Activated T-helper 17 cell treated with anti-CD3 and anti-CD28 coated beads, Interleukin-2, amount 50 U/mL, for 72 hours (primary cell): ENCODE measurements around the gene GUCD1. TPM values are rescaled to one million over a fixed set of nuclear protein-coding genes. Genes with fewer than 3 reads are reported as not detected.
"Not testable (repeated sequence)": the region's sequence is repeated elsewhere in the genome, so short reads cannot be mapped to it uniquely, and the experiment has no call there.

Experiments
- ATAC-seq: fragments of 150-1000 bp; cut with Tn5 transposase; replicated peaks from 2 replicates; pipeline ENCODE4 v1.10.0; 2021; ENCODE audit warnings: mild to moderate bottlenecking, moderate library complexity
- H3K27ac Mint-ChIP-seq: one replicate; pipeline ENCODE4 v1.8.0; 2022; ENCODE audit warnings: mixed read lengths
- H3K27me3 Mint-ChIP-seq: one replicate; pipeline ENCODE4 v1.8.0; 2022; ENCODE audit warnings: mixed read lengths
- H3K36me3 Mint-ChIP-seq: one replicate; pipeline ENCODE4 v1.8.0; 2022; ENCODE audit warnings: low read depth, mild to moderate bottlenecking, mixed read lengths
- H3K4me1 Mint-ChIP-seq: one replicate; pipeline ENCODE4 v1.8.0; 2022; ENCODE audit warnings: mixed read lengths
- H3K4me3 Mint-ChIP-seq: one replicate; pipeline ENCODE4 v1.8.0; 2022; ENCODE audit warnings: mild to moderate bottlenecking, mixed read lengths
- H3K9me3 Mint-ChIP-seq: one replicate; pipeline ENCODE4 v1.8.0; 2022; ENCODE audit warnings: mixed read lengths
- total RNA-seq, 2 donors: library from RNA; stranded (reverse); gene quantifications; one replicate each; pipeline ENCODE4 v1.2.3, GENCODE V29; 2022

The GUCD1 gene
- total RNA-seq, 2 donors from 2014 or later, result 90.4 to 158 TPM

DNA sequence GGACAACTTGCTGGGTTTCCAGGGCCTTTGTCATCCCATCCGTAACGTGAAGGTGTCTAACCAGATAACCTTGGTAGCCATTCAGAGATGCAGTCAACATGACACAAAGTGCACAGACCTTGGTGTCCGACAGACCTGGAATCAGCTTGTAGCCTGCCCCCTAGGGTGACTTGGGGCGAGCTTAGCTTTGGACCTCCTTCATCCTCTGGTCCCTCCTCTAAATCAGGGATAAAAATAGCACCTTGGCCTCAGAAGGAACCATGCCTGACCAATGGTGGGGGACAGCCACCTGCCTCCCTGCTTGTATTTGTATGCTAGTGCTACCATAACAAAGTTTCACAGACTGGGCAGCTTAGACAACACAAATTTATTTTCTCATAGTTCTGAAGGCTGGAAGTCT is 4.5 kb upstream of the GUCD1 start:
- H3K4me3 Mint-ChIP-seq, result no peak overlapping the region
- ATAC-seq, result no peak
- H3K27me3 Mint-ChIP-seq, result no peaks in the 10 kb centered on the region
- peaks cover 96% of the 10 kb centered on the region for H3K36me3 Mint-ChIP-seq
- H3K9me3 Mint-ChIP-seq, result no peaks in the 10 kb centered on the region
- peaks cover 28% of the 10 kb centered on the region for H3K4me1 Mint-ChIP-seq
- peak overlapping the region; percentile 4 for H3K27ac Mint-ChIP-seq

- Mint-ChIP-seq H3K4me1 (peaks cover 43% of the 10 kb centered on the region), H3K9me3 (no peaks in the 10 kb centered on the region)
Observed at GRCh38 chr22:24555165-24556039, 464 bp upstream of the GUCD1 start, which contains the start of gene SNRPD3. Gene SNRPD3 (plus strand): TSS chr22:24555999. CDS start chr22:24557675, 1,676 bp downstream.

DNA sequence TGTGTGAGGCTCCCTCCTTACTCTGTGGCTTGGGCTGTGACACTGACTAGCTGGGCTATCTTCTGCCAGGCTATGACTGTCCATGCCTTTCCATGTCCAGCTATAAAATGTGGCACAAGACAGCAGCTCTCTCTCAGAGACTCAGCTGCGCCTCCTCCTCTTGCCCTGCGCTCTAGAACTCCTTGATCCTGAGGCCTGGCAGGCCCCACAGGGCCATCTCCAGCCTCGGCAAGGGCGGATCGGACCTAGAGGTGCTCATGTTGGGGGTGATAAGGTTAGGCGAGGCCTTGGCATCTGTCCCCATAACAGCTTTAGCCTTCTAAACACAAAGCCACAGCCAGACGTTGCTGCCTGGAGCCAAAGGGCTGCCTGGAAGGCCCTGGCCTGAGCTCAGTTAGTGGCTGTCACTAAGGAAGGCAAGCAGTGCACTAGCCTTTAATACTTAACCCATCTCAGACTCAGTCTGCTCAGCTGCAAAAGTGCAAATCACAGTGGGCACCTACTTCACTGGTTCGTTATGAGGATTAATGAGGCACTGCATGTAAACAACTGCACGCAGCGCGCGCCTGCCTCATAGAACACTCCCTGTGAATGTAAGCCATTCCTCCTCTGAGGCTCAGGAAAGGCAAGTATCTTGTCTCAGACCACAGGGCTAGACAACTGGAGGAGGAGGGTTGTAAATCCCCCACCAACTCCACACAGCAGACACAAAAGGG is 1.2 kb downstream of the GUCD1 start:
- Mint-ChIP-seq H3K4me3 (peak overlapping the region; percentile 95), H3K4me1 (peaks cover 43% of the 10 kb centered on the region), H3K36me3 (peaks cover 85% of the 10 kb centered on the region), H3K27ac (peak overlapping the region; percentile 91), H3K9me3 (no peaks in the 10 kb centered on the region), H3K27me3 (no peaks in the 10 kb centered on the region)
- no peak for ATAC-seq

More at GRCh38 chr22:24555165-24556039, 464 bp upstream of the GUCD1 start, which contains the start of gene SNRPD3:
- H3K27ac Mint-ChIP-seq, result peak within 1 kb of the TSS; percentile 95
- H3K27me3 Mint-ChIP-seq, result no peaks in the 10 kb centered on the region
- peaks cover 89% of the 10 kb centered on the region for H3K36me3 Mint-ChIP-seq
- H3K4me3 Mint-ChIP-seq, result peak within 1 kb of the TSS; percentile 95
- peak; percentile 90 for ATAC-seq

- Mint-ChIP-seq H3K4me1 (peaks cover 32% of the 10 kb centered on the region), H3K27ac (peak overlapping the region; percentile 91), H3K4me3 (peak overlapping the region; percentile 95), H3K36me3 (peaks cover 85% of the 10 kb centered on the region)
- not testable (repeated sequence) for ATAC-seq, H3K9me3 Mint-ChIP-seq, H3K27me3 Mint-ChIP-seq
Observed at GRCh38 chr22:24552503-24553286, 2.2 kb downstream of the GUCD1 start.

GRCh38 chr22:24550902-24551435 is 4.0 kb downstream of the GUCD1 start:
- no peaks in the 10 kb centered on the region for H3K27me3 Mint-ChIP-seq
- H3K4me3 Mint-ChIP-seq, result no peak overlapping the region
- peaks cover 85% of the 10 kb centered on the region for H3K36me3 Mint-ChIP-seq

GRCh38 chr22:24550028-24550901 is 4.7 kb downstream of the GUCD1 start:
- Mint-ChIP-seq H3K27me3 (no peaks in the 10 kb centered on the region), H3K4me1 (peaks cover 26% of the 10 kb centered on the region), H3K4me3 (no peak overlapping the region), H3K9me3 (no peaks in the 10 kb centered on the region), H3K27ac (peak overlapping the region; percentile 28), H3K36me3 (peaks cover 85% of the 10 kb centered on the region)
- ATAC-seq, result no peak

More at GRCh38 chr22:24550902-24551435, 4.0 kb downstream of the GUCD1 start:
- Mint-ChIP-seq H3K27ac (peak overlapping the region; percentile 28), H3K4me1 (peaks cover 26% of the 10 kb centered on the region), H3K9me3 (no peaks in the 10 kb centered on the region)
- ATAC-seq, result no peak

- H3K27ac Mint-ChIP-seq, result no peak overlapping the region
Observed at GRCh38 chr22:24548812-24549211, 6.1 kb downstream of the GUCD1 start.

DNA sequence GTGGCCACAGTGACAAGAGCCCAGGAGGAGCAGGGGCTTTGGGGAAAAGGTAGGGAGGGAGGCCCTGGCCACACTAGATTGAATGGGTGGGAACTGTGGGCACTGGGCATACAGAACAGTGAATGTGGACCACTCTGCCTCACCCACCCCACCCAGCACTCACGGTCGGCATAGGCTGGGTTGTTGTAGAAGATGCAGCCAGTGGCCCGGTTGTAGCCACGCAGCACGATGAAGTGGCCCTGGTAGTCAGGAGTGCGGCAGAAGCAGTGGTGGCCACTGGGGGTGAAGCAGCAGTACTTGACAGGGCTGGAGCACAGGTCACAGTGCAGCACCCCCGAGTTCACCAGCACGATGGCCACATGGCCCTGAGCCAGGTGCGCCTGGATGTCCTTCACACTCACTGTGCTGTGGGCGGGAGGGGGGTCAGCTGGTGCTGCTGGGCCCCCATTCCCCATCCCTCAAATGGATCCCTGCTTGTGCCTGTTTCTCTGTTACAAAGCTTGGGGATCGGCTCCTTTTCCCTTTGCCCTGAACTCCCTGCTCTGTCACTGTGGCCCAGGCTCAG is 11.2 kb downstream of the GUCD1 start:
- H3K27ac Mint-ChIP-seq, result no peak overlapping the region
- no peaks in the 10 kb centered on the region for H3K9me3 Mint-ChIP-seq
- H3K27me3 Mint-ChIP-seq, result no peaks in the 10 kb centered on the region
- no peak for ATAC-seq
- H3K36me3 Mint-ChIP-seq, result peaks cover 94% of the 10 kb centered on the region
- H3K4me1 Mint-ChIP-seq, result no peaks in the 10 kb centered on the region
- H3K4me3 Mint-ChIP-seq, result no peak overlapping the region

More at GRCh38 chr22:24548812-24549211, 6.1 kb downstream of the GUCD1 start:
- no peaks in the 10 kb centered on the region for H3K9me3 Mint-ChIP-seq
- H3K4me3 Mint-ChIP-seq, result no peak overlapping the region
- no peaks in the 10 kb centered on the region for H3K27me3 Mint-ChIP-seq
- peaks cover 92% of the 10 kb centered on the region for H3K36me3 Mint-ChIP-seq
- H3K4me1 Mint-ChIP-seq, result peaks cover 21% of the 10 kb centered on the region
- ATAC-seq, result no peak

- Mint-ChIP-seq H3K27ac (no peak overlapping the region), H3K9me3 (no peaks in the 10 kb centered on the region), H3K27me3 (no peaks in the 10 kb centered on the region), H3K4me1 (no peaks in the 10 kb centered on the region), H3K4me3 (no peak overlapping the region), H3K36me3 (peaks cover 92% of the 10 kb centered on the region)
- ATAC-seq, result no peak
Observed at GRCh38 chr22:24543185-24543601, 11.7 kb downstream of the GUCD1 start.

- no peaks in the 10 kb centered on the region for H3K4me1 Mint-ChIP-seq
- no peak overlapping the region for H3K27ac Mint-ChIP-seq
- H3K36me3 Mint-ChIP-seq, result peaks cover 90% of the 10 kb centered on the region
Observed at GRCh38 chr22:24542641-24543040, 12.3 kb downstream of the GUCD1 start.

GRCh38 chr22:24541681-24542515 is 13.0 kb downstream of the GUCD1 start:
- Mint-ChIP-seq H3K36me3 (peaks cover 82% of the 10 kb centered on the region), H3K27me3 (no peaks in the 10 kb centered on the region), H3K27ac (no peak overlapping the region)

More at GRCh38 chr22:24542641-24543040, 12.3 kb downstream of the GUCD1 start:
- no peak for ATAC-seq
- H3K27me3 Mint-ChIP-seq, result no peaks in the 10 kb centered on the region
- no peak overlapping the region for H3K4me3 Mint-ChIP-seq
- no peaks in the 10 kb centered on the region for H3K9me3 Mint-ChIP-seq

GRCh38 chr22:24540470-24540869 is 14.5 kb downstream of the GUCD1 start:
- H3K36me3 Mint-ChIP-seq, result peaks cover 68% of the 10 kb centered on the region
- H3K4me1 Mint-ChIP-seq, result no peaks in the 10 kb centered on the region
- H3K27me3 Mint-ChIP-seq, result no peaks in the 10 kb centered on the region
- H3K4me3 Mint-ChIP-seq, result no peak overlapping the region
- no peak overlapping the region for H3K27ac Mint-ChIP-seq
- no peak for ATAC-seq
- H3K9me3 Mint-ChIP-seq, result no peaks in the 10 kb centered on the region

More at GRCh38 chr22:24541681-24542515, 13.0 kb downstream of the GUCD1 start:
- no peak overlapping the region for H3K4me3 Mint-ChIP-seq
- no peaks in the 10 kb centered on the region for H3K9me3 Mint-ChIP-seq
- ATAC-seq, result no peak
- no peaks in the 10 kb centered on the region for H3K4me1 Mint-ChIP-seq
